ENCODE measurements around the gene COPZ2. TPM values are rescaled to one million over a fixed set of nuclear protein-coding genes. Genes with fewer than 3 reads are reported as not detected.

COPZ2 gene
- polyA plus RNA-seq, 1 of the 3 experiments (the other 2 are of a cell fraction) = 36.9 TPM

- Histone ChIP-seq H3K4me3 (ENCODE audit: low read depth in 2 of 2, low read length in 1 of 2) (no peak overlapping the region), H3F3A (replicated peaks; ENCODE audit: insufficient read depth) (peaks cover 32% of the 10 kb centered on the region), H3K27me3 (ENCODE audit: insufficient read depth) (no peaks in the 10 kb centered on the region), H4K20me1 (ENCODE audit: insufficient read depth) (peaks cover 25% of the 10 kb centered on the region), H3K36me3 (replicated peaks in 1 of 2; ENCODE audit: control insufficient read depth in 1 of 2, insufficient read depth in 2 of 2, low read length in 1 of 2) (peaks cover 59 to 88% of the 10 kb centered on the region in 2 experiments), H3K9ac (no peak overlapping the region), H3K79me2 (ENCODE audit: insufficient read depth) (peaks cover 41% of the 10 kb centered on the region; the same call in 1 of the 2 replicates), H3K4me1 (ENCODE audit: control insufficient read depth in 1 of 2, insufficient read depth in 2 of 2, low read depth in 1 of 2, low read length in 1 of 2) (peaks cover 4 to 14% of the 10 kb centered on the region in 2 experiments; a peak in 3 of 4 replicates), H3K9me2 (no peaks in the 10 kb centered on the region), H3K27ac (ENCODE audit: low read depth in 2 of 2, low read length in 1 of 2) (no peak overlapping the region), H3K4me2 (no peak overlapping the region), H2AFZ (ENCODE audit: low read depth) (no peak overlapping the region), H3K9me3 (no peaks in the 10 kb centered on the region)
- WGBS (ENCODE audit: low lambda C conversion rate) = 94% methylated on average over 7 of the region's 7 CpGs
- TF ChIP-seq USF2 (IDR thresholded peaks at IDR 0.05; ENCODE audit: borderline replicate concordance, low read depth, low read length) = no peak
- TF ChIP-seq IRF3 (IDR thresholded peaks at IDR 0.05; ENCODE audit: low read depth, low read length) = no peak
- no peak for TF ChIP-seq GABPA (IDR thresholded peaks at IDR 0.05; ENCODE audit: low read depth)
- no peak for TF ChIP-seq USF1 (IDR thresholded peaks at IDR 0.05; ENCODE audit: borderline replicate concordance, low read depth)
- no peak for TF ChIP-seq RFX5 (IDR thresholded peaks at IDR 0.05; ENCODE audit: low read length)
- TF ChIP-seq YY1 (IDR thresholded peaks at IDR 0.05; ENCODE audit: low read depth) = no peak
- no peak for TF ChIP-seq TCF12 (IDR thresholded peaks at IDR 0.05)
- no peak for TF ChIP-seq FOXM1 (IDR thresholded peaks at IDR 0.05; ENCODE audit: low read depth)
- CTCF ChIA-PET = interaction anchor here (0.9 to 44.3 kb wide), 5 partner anchors 12 to 38 kb away, joined by 3 to 1200 read pairs (median 7); partner anchors contain the start of genes COPZ2 and NFE2L1
- POLR2A ChIA-PET = interaction anchor here (2.5 kb wide), 1 partner anchor 8 kb away, joined by 7 read pairs; no protein-coding TSS in a partner anchor
- DNase-seq = no peak
These were observed 22.7 kb upstream of the COPZ2 start for GRCh38 chr17:48060249-48060648.

- no peak for DNase-seq
- H3K36me3 ChIP-seq (replicated peaks in 1 of 2; ENCODE audit: control insufficient read depth in 1 of 2, insufficient read depth in 2 of 2, low read length in 1 of 2) = peaks cover 48 to 82% of the 10 kb centered on the region in 2 experiments
- TF ChIP-seq RAD21 (IDR thresholded peaks at IDR 0.05; ENCODE audit: low read length) = no peak
- TF ChIP-seq EP300 (IDR thresholded peaks at IDR 0.05; ENCODE audit: borderline replicate concordance in 1 of 2, low read depth in 1 of 2, low read length in 1 of 2) = no peak
- no peak for TF ChIP-seq RXRA (IDR thresholded peaks at IDR 0.05; ENCODE audit: borderline replicate concordance, low read depth)
- no peak for TF ChIP-seq TAF1 (IDR thresholded peaks at IDR 0.05; ENCODE audit: borderline replicate concordance, low read depth, low read length)
- TF ChIP-seq CHD2 (IDR thresholded peaks at IDR 0.05; ENCODE audit: low read length, partially characterized antibody) = no peak
- no peak for TF ChIP-seq JUND (IDR thresholded peaks at IDR 0.05)
- TF ChIP-seq USF1 (IDR thresholded peaks at IDR 0.05; ENCODE audit: borderline replicate concordance, low read depth) = no peak
- no peak for TF ChIP-seq EZH2phosphoT487 (IDR thresholded peaks at IDR 0.05; ENCODE audit: borderline replicate concordance, low read depth)
- TF ChIP-seq NFIC (IDR thresholded peaks at IDR 0.05; ENCODE audit: borderline replicate concordance) = no peak
- TF ChIP-seq GABPA (IDR thresholded peaks at IDR 0.05; ENCODE audit: low read depth) = no peak
- TF ChIP-seq MAX (IDR thresholded peaks at IDR 0.05; ENCODE audit: low read depth) = no peak
- TF ChIP-seq POLR2AphosphoS5 (IDR thresholded peaks at IDR 0.05; ENCODE audit: low read depth, low read length) = no peak
- no peak for TF ChIP-seq PBX3 (IDR thresholded peaks at IDR 0.05)
- no peak for TF ChIP-seq USF2 (IDR thresholded peaks at IDR 0.05; ENCODE audit: borderline replicate concordance, low read depth, low read length)
- no peak for TF ChIP-seq SIN3A (IDR thresholded peaks at IDR 0.05; ENCODE audit: borderline replicate concordance, low read depth, low read length)
- TF ChIP-seq RFX5 (IDR thresholded peaks at IDR 0.05; ENCODE audit: low read length) = no peak
- no peak for TF ChIP-seq MXI1 (IDR thresholded peaks at IDR 0.05; ENCODE audit: low read depth, low read length)
- H4K20me1 ChIP-seq (ENCODE audit: insufficient read depth) = peaks cover 33% of the 10 kb centered on the region
- H3K9me2 ChIP-seq = no peaks in the 10 kb centered on the region
- no peak overlapping the region; a peak in 1 of 4 replicates for H3K27ac ChIP-seq (ENCODE audit: low read depth in 2 of 2, low read length in 1 of 2)
- H2AFZ ChIP-seq (ENCODE audit: low read depth) = no peak overlapping the region
- H3K79me2 ChIP-seq (ENCODE audit: insufficient read depth) = peaks cover 46% of the 10 kb centered on the region
- peaks cover 22% of the 10 kb centered on the region for H3F3A ChIP-seq (replicated peaks; ENCODE audit: insufficient read depth)
- CTCF ChIA-PET = interaction anchor here (0.9 to 44.3 kb wide), 4 partner anchors 9 to 35 kb away, joined by 3 to 1200 read pairs (median 244); partner anchors contain the start of gene COPZ2
- no peak overlapping the region for H3K4me3 ChIP-seq (ENCODE audit: low read depth in 2 of 2, low read length in 1 of 2)
- no peak overlapping the region for H3K9ac ChIP-seq
- POLR2A ChIA-PET = interaction anchor here (1.9 to 2.5 kb wide), 2 partner anchors 9 to 11 kb away, joined by 7 to 13 read pairs; partner anchors contain the start of gene NFE2L1
- WGBS (ENCODE audit: low lambda C conversion rate) = 96% methylated on average over 32 of the region's 32 CpGs
- peaks cover 12 to 24% of the 10 kb centered on the region in 2 experiments; a peak in 3 of 4 replicates for H3K4me1 ChIP-seq (ENCODE audit: control insufficient read depth in 1 of 2, insufficient read depth in 2 of 2, low read depth in 1 of 2, low read length in 1 of 2)
- no peaks in the 10 kb centered on the region for H3K9me3 ChIP-seq
- H3K27me3 ChIP-seq (ENCODE audit: insufficient read depth) = no peaks in the 10 kb centered on the region
- no peak overlapping the region for H3K4me2 ChIP-seq
These were observed 21.6 kb upstream of the COPZ2 start for GRCh38 chr17:48059125-48059668.

Data from SK-N-SH (cell line).